ENCODE results near the gene LCN6.

Gene LCN6

DNA sequence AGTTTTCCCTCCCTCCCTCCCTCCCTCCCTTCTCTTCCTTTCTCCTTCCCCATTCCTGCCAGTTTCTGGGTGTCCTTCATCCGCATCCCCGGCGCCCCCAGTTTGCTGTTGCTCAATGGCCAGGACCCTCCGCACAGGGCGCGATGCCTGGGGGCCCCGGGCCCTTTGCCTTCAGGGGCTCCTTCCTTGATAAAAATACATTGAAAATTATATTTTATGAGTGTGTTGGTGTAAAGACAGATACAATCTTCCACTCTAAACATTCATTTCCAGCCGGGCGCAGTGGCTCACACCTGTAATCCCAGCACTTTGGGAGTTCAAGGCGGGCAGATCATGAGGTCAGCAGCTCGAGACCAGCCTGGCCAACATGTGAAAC, 53.5 kb downstream of the LCN6 start:
- no peak for DNase-seq (ENCODE audit: low read depth, low spot score)
- Histone ChIP-seq H3K9ac (ENCODE audit: insufficient read length, low read depth) (no peak overlapping the region), H3K27me3 (ENCODE audit: insufficient read depth, insufficient read length) (peaks cover 11% of the 10 kb centered on the region), H3K4me3 (ENCODE audit: insufficient read length, low read depth) (no peak overlapping the region), H3K4me1 (ENCODE audit: insufficient read depth, insufficient read length) (peaks cover 47% of the 10 kb centered on the region), H3K36me3 (ENCODE audit: insufficient read depth, insufficient read length, low read length) (no peaks in the 10 kb centered on the region), H3K9me3 (ENCODE audit: insufficient read depth, low read length) (peaks cover 3% of the 10 kb centered on the region; the same call in 1 of the 2 replicates)
- TF ChIP-seq SUZ12 (IDR thresholded peaks at IDR 0.05; ENCODE audit: extremely low read depth, insufficient read depth, insufficient read length), result no peak
- TF ChIP-seq YY1 (IDR thresholded peaks at IDR 0.05; ENCODE audit: insufficient read depth, insufficient read length), result no peak
- TF ChIP-seq ZNF274 (IDR thresholded peaks at IDR 0.05; ENCODE audit: low read depth, low read length), result no peak

DNA sequence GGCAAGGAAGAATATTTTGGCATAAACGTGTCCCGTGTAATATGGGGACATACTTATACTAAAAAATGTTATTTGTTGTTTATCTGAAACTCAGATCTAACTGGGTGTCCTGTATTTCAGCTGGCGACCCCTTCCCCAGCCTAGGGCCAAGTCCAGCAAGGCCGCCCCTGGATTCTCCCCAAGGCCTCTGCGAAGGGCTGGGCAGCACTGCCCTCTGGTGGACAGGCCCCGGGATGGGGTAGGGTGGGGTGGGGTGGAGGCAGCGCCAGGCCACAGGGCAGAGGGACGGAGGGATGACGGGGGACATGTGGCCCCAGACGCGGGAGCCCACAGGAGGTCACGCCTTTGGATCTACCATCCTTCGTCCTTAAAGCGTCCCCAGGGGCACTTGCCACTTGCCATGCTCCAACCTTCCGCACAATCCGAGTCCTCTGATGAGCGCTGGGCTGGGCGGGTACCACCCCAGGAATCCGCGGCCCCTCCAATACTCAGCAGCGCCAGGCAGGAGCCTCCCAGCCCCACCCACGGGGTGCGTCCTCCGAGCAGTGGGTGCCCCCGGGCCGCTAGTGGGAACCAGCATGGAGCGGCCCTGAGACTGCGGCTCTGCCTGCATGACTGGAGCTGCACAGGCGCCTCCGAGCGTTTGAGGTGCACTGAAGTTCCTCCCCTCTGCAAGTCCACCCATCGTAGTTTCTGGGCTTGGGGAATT, 54.0 kb downstream of the LCN6 start:
- DNase-seq (ENCODE audit: low read depth, low spot score), result no peak
- Histone ChIP-seq H3K4me1 (ENCODE audit: insufficient read depth, insufficient read length) (peaks cover 47% of the 10 kb centered on the region), H3K27me3 (ENCODE audit: insufficient read depth, insufficient read length) (peaks cover 12% of the 10 kb centered on the region)

More for the DNA sequence above, 54.0 kb downstream of the LCN6 start:
- Histone ChIP-seq H3K36me3 (ENCODE audit: insufficient read depth, insufficient read length, low read length) (no peaks in the 10 kb centered on the region), H3K9ac (ENCODE audit: insufficient read length, low read depth) (peak overlapping the region; percentile 24), H3K9me3 (ENCODE audit: insufficient read depth, low read length) (peaks cover 3% of the 10 kb centered on the region; the same call in 1 of the 2 replicates), H3K4me3 (ENCODE audit: insufficient read length, low read depth) (no peak overlapping the region)
- TF ChIP-seq SUZ12 (IDR thresholded peaks at IDR 0.05; ENCODE audit: extremely low read depth, insufficient read depth, insufficient read length) (no peak), ZNF274 (IDR thresholded peaks at IDR 0.05; ENCODE audit: low read depth, low read length) (no peak), YY1 (IDR thresholded peaks at IDR 0.05; ENCODE audit: insufficient read depth, insufficient read length) (no peak)

Data from NT2/D1 (cell line).